ENCODE data around the gene R3HCC1L. TPM values are rescaled to one million over a fixed set of nuclear protein-coding genes. Genes with fewer than 3 reads are reported as not detected.

Gene R3HCC1L
- total RNA-seq = 9.5 and 13.8 TPM in 2 replicates

DNA sequence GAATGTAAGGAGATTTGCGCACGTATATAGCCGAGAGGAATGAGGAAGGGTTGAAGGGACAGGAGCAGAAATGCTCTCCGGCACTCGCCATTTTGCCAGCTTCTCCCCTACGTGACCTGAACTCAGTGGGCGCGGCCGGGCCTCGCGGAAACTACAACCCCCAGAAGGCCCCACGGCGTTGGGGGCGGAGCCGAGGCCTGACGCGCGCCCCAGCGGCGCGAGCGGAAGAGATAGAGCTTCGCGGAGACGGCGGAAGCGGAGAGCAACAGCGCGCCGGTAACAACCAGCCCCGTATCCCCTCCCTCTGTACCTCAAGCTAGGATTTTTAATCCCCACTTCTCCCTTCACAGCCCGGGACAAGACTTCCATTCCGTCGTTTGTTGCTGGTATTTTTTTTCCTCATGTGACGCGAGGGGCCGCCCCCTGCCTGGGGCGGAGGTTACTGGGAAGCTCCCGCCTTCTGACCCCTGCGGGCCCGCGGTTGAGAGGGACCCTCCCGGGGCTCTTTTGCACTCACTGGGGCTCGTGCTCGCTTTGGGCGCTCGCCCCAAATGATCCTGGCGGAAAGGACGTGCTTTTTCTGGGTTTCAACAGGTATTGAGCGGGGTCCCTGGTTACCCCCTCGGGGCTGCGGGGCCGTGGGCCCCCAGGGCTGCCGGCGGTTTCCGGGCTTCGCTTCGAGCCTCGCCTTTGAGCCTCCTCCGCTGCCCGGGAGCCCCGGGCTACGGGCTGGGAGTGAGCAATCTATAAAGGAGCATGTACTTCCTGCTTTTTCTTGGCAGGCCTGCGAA, at the start of gene R3HCC1L:
Gene R3HCC1L, plus strand, starts transcription at position 227 of the 791 bp plus-strand sequence. CDS start 73,458 bp downstream, outside the sequence.

DNA sequence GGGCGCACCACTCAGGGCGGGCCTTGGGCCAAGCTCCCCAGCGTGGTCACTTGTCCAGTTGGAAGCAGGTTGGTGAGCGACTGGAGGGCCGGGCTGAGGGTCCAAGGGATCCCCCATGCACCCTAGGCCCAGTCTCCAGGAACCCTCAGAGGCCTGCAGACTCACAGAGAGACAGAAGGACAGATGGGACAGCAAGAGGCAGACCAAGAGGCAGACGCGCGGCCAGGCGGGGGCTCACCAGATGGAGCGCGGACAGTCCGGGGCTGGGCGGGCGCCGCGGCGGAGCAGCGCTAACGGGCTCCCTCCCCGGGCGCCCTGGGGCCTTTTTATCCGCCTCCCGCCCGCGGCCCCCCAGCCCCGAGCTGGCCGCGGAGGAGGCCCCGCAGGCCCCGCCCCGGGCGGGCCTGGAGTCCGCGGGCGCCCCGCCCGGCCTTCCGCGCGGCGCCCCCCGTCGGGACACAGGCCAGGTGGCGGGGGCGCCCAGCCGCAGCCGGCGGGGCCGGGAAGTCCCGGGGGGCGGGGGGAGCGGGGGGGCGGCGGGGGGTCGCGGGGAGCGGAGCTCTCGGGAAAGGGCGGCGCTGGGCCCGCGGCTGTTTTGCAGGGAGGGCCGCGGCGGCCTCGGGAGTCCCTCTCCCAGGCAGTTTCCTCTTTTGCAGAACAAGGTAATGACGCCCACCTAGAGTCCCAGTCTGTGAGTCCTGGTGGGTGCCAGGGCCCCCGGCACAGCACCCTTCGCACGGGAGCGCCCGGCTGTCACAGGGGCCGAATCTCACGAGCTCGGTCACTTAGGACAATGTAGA, 133.6 kb downstream of the R3HCC1L start, which contains the start of gene LOXL4:
Gene LOXL4, minus strand, starts transcription at position 301 of the 800 bp plus-strand sequence. CDS start 5,175 bp downstream, outside the sequence.

Other genes with a start within 250 kb of the R3HCC1L start
- 5.4 and 11.7 TPM in 2 replicates for gene CRTAC1, start 104.0 kb upstream of the R3HCC1L start, total RNA-seq
- 0.17 and 0.33 TPM in 2 replicates for gene LOXL4, start 133.5 kb downstream of the R3HCC1L start, total RNA-seq